ENCODE measurements around the gene SNAPC3. TPM values are rescaled to one million over a fixed set of nuclear protein-coding genes. Genes with fewer than 3 reads are reported as not detected.
"Not testable (repeated sequence)": the region's sequence is repeated elsewhere in the genome, so short reads cannot be mapped to it uniquely, and the experiment has no call there.

Gene SNAPC3
- total RNA-seq, 4 donors from 2014 or later, result 12.5 to 27.4 (median 17.8) TPM

DNA sequence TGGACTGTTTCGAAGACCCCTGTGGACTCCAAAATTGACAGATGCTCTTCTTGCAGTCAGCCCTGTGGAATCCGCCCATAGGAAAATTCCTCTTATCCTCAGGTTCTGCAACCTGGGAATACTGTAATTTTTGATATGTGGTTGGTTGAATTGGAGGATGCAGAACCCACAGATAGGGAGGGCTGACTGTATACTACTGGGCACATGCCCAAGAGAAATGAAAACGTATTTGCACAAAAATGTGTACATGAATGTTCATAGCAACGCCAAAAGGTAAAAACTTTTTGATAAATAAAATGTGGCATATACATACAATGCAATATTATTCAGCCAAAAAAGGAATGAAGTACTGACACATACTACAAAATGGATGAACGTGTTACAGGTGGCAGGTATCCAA, 1.9 kb upstream of the SNAPC3 start:
- Histone ChIP-seq H3K4me1 (peaks cover 17% of the 10 kb centered on the region), H3K27ac (no peak overlapping the region), H3K27me3 (no peaks in the 10 kb centered on the region), H3K9me3 (no peaks in the 10 kb centered on the region), H3K36me3 (peaks cover 10% of the 10 kb centered on the region), H3K4me3 (no peak overlapping the region)
- no peak for DNase-seq (ENCODE audit: low spot score in 2 of 2)
- TF ChIP-seq, protein P1, sequence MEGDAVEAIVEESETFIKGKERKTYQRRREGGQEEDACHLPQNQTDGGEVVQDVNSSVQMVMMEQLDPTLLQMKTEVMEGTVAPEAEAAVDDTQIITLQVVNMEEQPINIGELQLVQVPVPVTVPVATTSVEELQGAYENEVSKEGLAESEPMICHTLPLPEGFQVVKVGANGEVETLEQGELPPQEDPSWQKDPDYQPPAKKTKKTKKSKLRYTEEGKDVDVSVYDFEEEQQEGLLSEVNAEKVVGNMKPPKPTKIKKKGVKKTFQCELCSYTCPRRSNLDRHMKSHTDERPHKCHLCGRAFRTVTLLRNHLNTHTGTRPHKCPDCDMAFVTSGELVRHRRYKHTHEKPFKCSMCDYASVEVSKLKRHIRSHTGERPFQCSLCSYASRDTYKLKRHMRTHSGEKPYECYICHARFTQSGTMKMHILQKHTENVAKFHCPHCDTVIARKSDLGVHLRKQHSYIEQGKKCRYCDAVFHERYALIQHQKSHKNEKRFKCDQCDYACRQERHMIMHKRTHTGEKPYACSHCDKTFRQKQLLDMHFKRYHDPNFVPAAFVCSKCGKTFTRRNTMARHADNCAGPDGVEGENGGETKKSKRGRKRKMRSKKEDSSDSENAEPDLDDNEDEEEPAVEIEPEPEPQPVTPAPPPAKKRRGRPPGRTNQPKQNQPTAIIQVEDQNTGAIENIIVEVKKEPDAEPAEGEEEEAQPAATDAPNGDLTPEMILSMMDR (IDR thresholded peaks at IDR 0.05), result no peak
- TF ChIP-seq EP300 (IDR thresholded peaks at IDR 0.05) (no peak), POLR2AphosphoS5 (IDR thresholded peaks at IDR 0.05) (no peak), POLR2A (IDR thresholded peaks at IDR 0.05) (no peak)
- WGBS, result 60% methylated on average over 5 of the region's 5 CpGs

GRCh38 chr9:15421532-15421931, 1.1 kb upstream of the SNAPC3 start:
- peaks cover 20% of the 10 kb centered on the region for H3K4me1 ChIP-seq
- H3K36me3 ChIP-seq, result peaks cover 14% of the 10 kb centered on the region
- DNase-seq (ENCODE audit: low spot score in 2 of 2), result no peak
- H3K27me3 ChIP-seq, result no peaks in the 10 kb centered on the region
- H3K27ac ChIP-seq, result no peak overlapping the region
- no peaks in the 10 kb centered on the region for H3K9me3 ChIP-seq
- 91% methylated on average over 6 of the region's 6 CpGs for WGBS
- no peak overlapping the region for H3K4me3 ChIP-seq
- TF ChIP-seq POLR2AphosphoS5 (IDR thresholded peaks at IDR 0.05), result no peak

GRCh38 chr9:15421990-15422371, 695 bp upstream of the SNAPC3 start:
- Histone ChIP-seq H3K27ac (peak overlapping the region; percentile 88), H3K9me3 (no peaks in the 10 kb centered on the region), H3K4me3 (peak overlapping the region; percentile 89), H3K27me3 (no peaks in the 10 kb centered on the region), H3K4me1 (peaks cover 20% of the 10 kb centered on the region), H3K36me3 (peaks cover 14% of the 10 kb centered on the region)
- DNase-seq (ENCODE audit: low spot score in 2 of 2), result no peak
- TF ChIP-seq, protein P1 (IDR thresholded peaks at IDR 0.05), result no peak
- no peak for TF ChIP-seq POLR2AphosphoS5 (IDR thresholded peaks at IDR 0.05)
- no peak for TF ChIP-seq EP300 (IDR thresholded peaks at IDR 0.05)
- no peak for TF ChIP-seq POLR2A (IDR thresholded peaks at IDR 0.05)
- WGBS, result 32% methylated on average over 9 of the region's 9 CpGs

GRCh38 chr9:15423231-15423985, 732 bp downstream of the SNAPC3 start:
- no peak for TF ChIP-seq EP300 (IDR thresholded peaks at IDR 0.05)
- TF ChIP-seq POLR2AphosphoS5 (IDR thresholded peaks at IDR 0.05), result no peak
- TF ChIP-seq, protein P1 (IDR thresholded peaks at IDR 0.05), result peak in 1 of 2 donors; percentile 5
- no peak for TF ChIP-seq POLR2A (IDR thresholded peaks at IDR 0.05)
- Histone ChIP-seq H3K27ac (peak overlapping the region; percentile 88), H3K36me3 (peaks cover 14% of the 10 kb centered on the region), H3K4me3 (peak overlapping the region; percentile 89), H3K4me1 (peaks cover 22% of the 10 kb centered on the region), H3K9me3 (no peaks in the 10 kb centered on the region), H3K27me3 (no peaks in the 10 kb centered on the region)
- WGBS, result 2% methylated on average over 18 of the region's 18 CpGs
- no peak for DNase-seq (ENCODE audit: low spot score in 2 of 2)

GRCh38 chr9:15426019-15426418, 3.3 kb downstream of the SNAPC3 start:
- Histone ChIP-seq H3K9me3 (no peaks in the 10 kb centered on the region), H3K27ac (no peak overlapping the region), H3K36me3 (peaks cover 14% of the 10 kb centered on the region), H3K4me1 (peaks cover 29% of the 10 kb centered on the region), H3K27me3 (no peaks in the 10 kb centered on the region), H3K4me3 (no peak overlapping the region)
- DNase-seq (ENCODE audit: low spot score in 2 of 2), result no peak
- WGBS, result 92% methylated on average over 8 of the region's 8 CpGs
- TF ChIP-seq POLR2A (IDR thresholded peaks at IDR 0.05), result no peak
- TF ChIP-seq EP300 (IDR thresholded peaks at IDR 0.05), result no peak
- no peak for TF ChIP-seq POLR2AphosphoS5 (IDR thresholded peaks at IDR 0.05)
- TF ChIP-seq, protein P1 (IDR thresholded peaks at IDR 0.05), result no peak

- H3K27ac ChIP-seq; H3K9me3 ChIP-seq; H3K27me3 ChIP-seq; H3K4me3 ChIP-seq; DNase-seq (ENCODE audit: low spot score in 2 of 2): not testable (repeated sequence)
- Histone ChIP-seq H3K4me1 (peaks cover 31% of the 10 kb centered on the region), H3K36me3 (peaks cover 14% of the 10 kb centered on the region)
- WGBS, result 98% methylated on average over 6 of the region's 7 CpGs
Observed at GRCh38 chr9:15427702-15428101, 5.0 kb downstream of the SNAPC3 start.

Data from suprapubic skin (tissue), 4 donors.